GM21367 (cell line): ENCODE results near the gene MEGF6.

ENCODE experiments used
- ATAC-seq: cut with Tn5 transposase; IDR thresholded peaks from one replicate; pipeline ENCODE4 v1.9.1; 2021; ENCODE audit not compliant: unreplicated experiment

The MEGF6 gene

DNA sequence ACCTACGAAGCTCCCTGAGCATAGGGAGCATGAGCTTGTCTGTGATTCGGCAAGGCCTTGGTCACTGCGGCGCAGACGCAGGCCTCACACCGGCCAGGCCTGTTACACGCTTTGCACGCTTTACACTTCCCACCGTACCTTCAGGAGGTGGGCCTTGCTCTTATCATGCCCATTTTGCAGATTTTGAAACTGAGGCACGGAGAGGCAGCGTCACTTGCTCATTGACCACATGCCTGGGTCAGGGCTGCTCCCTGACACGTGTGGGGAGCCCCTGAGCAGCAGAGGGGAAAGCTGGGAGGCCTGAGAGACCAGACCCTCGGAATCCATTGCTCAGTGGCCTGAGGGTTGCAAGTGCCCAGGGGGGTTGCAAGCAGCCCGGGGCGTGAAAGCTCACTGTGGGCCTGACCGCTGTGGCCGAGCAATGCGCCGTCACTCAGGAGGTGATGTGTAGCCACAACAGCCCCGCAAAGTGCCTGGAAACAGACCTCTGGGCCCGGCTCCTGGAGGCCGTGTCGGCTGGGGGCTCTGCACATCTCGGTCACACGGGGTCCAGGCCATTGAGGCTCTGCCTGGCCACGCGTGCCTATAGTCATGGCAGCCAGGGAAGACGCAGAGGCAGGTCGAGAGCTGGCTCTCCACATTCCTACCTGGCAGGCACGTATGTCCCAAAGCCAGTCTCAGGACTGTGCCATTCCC lies 149.9 kb downstream of the MEGF6 start:
- no peak for ATAC-seq

DNA sequence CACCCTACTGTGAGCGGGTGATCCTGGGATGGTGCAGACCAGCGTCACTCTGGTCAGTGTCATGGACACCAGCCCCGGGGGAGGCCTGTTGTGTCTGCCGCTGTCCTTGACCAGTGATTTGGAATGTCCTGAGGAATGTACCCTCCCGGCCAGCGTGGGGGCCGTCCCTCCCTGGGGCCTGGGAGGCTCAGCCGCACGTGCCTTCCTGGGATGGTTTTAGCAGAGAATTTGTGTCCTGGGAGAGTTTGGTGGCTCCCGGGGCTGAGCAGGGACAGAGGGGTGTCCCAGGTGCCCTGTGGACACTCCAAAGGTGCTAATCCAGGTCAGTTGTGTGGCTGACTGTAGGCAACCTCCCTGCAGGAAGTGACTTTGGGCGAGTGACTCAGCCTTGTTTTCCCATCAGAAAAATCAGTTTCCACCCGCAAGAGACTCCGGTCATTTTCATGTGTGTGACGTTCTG lies 150.6 kb downstream of the MEGF6 start:
- ATAC-seq, result no peak

DNA sequence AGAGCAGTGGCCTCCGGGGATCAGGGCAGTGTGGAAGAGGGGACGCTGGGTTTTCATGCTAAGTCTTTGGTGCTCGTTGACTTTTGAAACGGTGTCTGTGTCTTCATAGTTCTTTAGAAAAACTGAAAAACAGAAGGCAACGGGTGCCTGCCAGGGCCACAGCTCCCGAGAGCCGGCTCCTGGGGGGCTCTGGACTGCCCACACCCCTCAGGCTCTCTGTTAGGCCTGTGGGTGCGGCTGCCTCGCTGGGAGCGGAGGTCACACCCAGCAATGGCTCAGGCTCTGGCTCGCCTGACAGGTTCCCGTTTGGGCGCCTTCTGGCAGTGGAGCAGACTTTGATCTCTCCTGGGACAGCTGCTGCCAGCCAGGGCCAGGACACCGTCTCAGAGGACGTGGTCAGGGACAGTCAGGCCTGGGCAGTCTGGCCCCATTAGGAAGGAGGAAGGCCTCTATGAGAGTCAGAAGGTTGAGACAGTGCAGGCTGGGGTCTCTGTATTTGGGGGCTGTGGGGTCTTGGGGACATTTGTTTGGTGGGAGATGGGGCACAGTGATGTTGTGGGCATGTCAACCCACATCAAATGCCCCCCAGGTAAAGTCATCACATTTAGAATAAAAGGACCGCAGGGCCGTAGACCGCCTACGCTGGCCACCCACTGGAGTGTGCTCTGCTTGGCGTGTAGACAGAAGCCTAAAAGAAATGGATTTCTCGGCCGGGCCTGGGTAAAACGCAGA lies 151.2 kb downstream of the MEGF6 start:
- ATAC-seq, result no peak

DNA sequence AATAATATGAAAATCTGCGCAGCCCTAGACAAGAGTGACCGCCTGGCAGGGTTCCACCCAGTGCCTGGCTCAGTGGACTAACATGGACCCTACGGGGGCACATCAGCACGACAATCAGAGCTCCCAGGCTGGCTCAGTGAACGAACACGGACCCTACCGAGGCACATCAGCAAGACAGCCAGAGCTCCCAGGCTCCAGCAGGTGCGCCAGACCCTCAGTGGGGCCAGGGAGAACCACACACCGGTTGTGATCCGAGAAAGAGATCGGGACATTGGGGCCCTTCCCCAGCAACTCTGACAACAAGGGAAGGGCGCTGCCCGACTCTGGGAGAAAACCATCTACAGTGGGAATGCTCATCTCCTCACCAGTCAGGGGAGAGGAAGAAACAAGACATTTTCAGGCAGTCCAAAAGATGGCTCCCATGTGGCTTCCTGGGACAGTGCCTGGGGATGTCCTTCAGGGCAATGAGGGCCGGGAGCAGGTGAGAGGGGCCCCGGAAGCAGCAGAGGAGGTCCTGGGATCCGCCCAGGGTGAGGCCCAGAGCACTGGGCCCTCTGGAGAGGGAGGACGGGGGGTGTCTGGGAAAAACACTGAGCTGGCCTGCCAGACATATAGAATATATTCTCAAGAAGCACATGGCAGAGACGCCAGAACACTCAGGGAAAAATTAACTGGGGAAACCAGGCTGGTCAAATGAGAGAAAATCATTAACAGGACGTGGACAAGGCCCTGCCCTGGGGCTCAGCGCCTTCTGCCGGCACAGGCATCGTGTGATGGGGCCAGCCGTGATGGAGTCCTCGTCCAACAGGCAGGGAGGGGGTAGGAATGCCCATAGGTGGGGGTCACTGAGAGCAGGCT lies 152.0 kb downstream of the MEGF6 start:
- no peak for ATAC-seq

DNA sequence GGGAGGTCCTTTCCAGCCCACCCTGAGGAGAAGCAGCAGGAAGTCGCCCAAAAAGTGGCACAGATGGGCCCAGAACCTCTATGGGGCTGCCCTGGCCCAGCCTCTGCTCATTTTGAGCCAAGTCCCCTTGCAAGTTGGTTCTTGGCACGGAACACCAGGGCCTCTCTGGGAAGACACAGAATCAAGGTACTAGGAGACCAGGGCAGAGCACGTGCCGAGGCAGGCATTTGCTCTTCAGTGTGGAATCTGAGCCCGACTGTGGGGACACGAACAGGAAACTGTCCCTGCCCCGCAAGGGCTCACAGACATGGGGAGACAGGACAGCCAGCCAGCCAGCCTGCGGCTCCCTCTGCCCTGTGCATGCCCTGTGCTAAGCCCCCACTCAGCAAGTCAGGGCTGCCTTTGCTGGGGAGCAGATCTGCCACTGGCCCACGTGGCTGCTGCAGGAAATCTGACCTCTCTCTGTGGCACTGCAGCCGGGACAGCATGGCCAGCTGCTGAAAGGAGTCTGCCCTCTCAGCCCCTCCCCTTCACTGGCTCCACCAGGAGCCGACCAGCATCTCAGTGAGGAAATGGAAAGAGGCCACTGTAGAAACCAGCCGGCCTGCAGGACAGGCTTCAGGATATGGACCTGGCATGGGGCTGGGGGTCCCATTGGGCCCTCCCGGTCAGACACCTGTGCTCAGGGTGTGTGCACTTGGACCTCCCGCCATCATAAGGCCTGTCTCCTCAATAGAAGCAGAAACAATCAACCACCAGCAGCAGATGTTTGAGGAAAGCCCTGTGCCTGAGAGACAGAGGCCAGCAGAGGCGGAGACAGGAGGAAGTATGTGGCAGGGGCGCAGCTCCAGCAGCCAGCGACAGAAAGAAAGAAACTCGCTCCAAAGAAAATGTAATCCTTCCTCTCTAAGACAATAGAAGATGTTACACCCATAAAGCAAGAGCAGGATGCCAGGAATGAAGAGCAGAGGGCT lies 153.1 kb downstream of the MEGF6 start:
- no peak for ATAC-seq

DNA sequence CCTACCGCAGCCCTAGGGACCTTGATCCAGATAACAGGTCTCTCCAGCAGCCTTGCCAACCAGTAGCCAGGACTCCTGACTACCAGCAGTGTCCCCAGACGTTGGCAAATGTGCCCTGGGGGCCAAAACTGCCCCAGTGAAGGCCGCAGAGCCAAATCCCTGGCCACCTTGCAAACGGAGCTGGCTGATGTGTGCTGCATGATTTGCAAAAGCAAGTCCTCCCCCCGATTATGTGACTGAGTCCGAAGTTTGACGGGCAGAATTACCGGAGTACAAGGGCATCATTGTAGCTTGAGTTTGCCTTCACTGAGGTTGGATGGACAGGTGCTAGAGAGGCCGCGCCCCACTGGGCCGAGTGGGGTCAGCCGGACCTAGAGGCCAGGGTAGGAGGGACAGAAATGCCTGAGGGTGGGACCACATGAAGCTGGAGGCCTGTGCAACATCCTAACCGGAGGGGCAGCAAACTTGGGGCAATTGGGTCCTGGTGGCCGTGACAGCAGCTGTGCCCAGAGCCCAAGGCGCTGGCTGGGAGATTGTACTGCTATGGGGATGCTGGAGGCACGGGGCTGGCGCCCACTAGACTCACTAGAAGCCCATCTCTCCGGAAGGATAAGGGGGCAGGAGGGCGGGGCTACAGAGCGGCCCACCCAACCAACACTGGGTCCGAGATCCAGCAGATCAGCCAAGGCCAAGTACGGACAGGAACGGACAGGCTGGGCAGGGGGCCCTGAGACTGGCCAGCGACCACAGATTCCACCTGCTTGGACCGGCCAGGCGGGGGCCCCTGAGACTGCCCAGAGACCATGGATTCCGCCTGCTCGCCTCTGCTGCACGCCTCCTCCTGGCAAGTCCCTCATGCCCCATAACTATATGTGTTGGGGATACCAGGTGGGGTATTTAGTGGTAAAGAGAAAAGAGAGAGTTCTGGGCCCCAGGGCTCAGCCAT lies 154.1 kb downstream of the MEGF6 start:
- no peak for ATAC-seq

DNA sequence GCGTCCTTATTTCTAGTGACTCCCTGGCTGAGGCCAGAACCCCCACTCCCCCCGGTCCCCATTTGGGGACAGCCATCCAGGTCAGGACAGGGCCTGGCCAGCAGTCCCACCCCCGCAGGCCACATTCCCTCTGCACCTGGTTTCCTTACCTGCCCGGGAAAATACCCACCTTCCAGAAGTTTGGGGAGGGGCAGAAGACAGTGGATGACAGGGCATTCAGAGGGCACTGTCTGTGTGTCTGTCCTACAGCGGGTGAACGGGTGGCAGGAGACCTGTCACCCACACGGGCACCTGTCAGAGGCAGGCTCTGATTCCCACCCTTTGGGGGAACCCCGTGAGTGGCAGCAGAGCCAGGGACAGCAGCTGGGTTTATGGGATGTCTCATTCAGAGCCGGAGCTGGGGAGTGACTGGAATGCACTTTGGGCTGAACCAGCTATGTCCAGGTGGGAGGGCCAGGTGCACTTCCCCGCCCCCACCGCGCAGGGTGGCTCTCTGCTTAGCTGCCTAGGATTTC lies 154.8 kb downstream of the MEGF6 start:
- ATAC-seq, result no peak

DNA sequence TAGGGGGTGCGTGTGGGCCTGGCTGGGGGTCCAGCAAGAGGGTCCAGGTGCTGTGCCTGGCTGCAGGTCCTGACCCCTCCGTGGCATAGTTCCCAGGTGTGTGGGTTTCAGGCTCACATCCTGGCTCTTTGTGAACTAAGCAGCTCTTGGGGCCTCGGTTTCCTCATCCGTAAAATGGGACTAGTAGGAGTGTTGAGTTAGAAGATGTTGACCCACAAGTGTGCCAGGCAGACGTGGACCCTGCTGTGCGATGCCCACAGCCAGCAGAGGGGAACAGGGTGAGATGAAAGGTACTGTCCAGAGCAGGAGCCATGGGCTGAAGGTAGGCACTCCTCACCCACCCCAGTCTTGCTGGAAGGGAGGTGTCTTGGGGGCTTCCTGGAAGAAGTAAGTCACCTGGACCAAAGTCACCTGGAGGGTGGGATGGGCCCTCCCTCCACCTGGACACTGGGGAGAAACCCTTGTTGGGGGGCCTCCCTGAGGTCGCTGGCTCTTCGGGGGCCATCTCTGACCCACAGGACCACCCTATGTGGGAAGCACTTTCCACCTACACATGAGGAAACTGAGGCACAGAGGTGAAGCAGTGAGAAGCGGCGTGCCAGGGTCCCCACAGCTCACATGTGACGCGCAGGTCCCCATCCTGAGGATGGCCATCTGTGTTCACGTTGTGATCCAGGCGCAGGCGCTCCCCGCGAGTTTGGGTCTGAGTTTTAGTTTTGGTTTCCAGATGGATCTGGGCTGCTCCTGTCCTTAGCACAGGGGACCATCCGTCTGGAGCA lies 155.4 kb downstream of the MEGF6 start:
- ATAC-seq, result no peak

DNA sequence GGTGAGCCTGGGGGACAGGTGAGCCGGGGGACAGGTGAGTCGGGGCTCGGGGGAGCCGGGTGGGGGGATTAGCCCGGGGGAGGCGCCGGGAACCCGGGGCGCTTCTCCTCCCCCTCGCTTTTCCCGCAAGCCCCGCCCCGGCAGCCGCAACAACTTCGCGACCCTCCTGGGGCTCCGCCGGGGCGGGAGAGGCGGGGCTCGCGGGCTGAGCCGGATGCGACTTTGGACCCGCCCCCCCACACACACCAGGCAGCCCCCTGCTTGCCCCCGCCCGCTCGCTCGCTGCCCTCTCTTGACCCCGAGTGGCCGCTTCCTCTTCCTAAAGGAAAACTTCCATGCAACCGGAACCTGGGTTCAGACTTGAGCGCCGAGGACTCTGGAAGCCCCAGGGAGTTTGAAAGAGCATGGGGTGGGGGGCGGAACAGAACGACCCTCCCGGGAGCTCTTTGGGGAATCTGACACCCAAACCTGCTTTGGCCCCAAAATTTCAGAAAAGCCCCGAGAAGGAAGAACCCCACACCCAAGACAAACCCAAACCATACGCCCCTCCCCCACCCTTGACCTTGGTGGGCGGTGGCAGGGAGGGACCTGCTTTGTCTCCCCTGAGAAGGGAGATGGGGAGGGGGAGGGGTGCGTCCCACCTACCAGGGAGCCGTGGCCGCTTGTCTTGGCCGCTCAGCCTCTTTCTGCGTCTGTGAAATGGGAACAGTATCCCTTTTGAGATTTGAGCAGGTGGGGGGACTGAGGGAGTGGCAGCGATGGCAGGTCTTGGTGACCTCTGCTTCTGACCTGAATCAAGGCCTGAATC lies 156.3 kb downstream of the MEGF6 start:
- ATAC-seq, result no peak

DNA sequence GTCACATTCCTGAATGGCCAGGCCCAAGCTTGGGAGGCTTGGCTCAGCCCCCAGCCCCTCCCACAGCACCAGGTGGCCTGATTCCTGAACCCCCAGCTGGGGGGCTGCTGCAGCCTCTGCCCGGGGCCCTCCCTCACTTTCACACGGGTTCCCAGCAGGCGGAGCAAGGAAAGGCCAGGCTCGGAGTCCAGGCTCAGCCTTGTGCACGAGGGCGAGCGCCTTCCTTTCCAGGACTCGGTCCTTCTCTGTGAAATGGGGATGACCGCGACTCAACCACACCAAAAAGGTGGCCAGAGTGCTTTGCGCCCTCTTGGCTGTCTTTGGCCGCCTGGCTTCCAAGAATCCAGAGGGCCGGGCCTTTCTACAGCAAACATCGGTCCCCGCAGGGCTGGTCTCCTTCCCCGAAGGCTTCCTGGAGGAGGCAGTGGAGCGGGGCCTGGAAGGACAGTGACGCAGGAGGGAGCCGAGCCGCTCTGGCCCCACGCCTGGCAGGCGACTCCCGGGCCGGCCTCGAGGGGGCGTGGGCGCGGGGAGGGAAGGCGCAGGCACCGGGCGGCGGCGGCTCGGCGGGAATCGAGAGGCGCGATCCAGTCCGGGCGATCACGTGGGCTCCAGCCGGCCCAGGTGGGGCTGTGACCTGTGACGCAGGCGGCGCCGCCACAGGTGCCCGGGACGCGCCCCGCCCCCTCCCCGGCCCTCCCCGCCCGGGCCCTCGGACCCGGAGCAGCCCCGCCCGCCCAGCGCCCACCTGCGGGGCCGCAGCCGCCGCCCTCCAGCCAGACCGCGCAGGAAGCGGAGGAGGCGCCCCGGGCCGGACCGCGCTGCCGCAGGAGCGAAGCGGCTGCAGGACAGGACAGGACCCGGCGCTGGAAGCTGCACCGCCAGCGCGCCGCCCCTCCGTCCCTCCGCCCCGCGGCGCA lies 157.2 kb downstream of the MEGF6 start, which contains the start of gene ARHGEF16:
TSS of gene ARHGEF16 (plus strand) at position 775 of the 920 bp plus-strand sequence. CDS start 8,420 bp downstream, outside the sequence.
- no peak for ATAC-seq

DNA sequence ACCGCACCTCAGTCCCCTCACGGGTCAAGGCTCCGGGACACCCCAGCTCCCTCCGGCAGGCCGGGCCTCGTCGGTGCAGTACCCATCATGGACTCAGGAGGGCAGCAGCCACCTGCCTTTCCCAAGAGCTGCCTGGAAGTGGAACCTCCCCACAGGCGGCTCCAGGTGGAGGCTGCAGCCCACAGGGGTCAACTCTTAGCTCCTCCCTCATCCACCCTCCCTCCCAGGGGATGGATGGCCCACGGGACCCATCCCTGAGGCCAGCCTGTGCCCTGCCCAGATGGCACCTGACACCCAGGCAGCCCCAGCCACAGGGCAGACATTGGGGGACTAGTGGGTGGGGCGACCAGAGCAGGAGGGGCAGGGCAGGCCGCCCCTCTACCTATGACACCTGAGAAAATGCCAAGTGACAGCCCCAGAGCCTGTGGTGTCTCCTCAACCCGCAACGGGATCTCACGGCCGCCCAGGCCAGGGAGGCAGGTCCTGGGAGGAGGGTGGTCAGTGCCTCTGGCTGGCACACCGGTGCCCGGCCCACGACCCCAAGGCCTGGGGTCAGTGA lies 158.0 kb downstream of the MEGF6 start:
- ATAC-seq, result no peak

DNA sequence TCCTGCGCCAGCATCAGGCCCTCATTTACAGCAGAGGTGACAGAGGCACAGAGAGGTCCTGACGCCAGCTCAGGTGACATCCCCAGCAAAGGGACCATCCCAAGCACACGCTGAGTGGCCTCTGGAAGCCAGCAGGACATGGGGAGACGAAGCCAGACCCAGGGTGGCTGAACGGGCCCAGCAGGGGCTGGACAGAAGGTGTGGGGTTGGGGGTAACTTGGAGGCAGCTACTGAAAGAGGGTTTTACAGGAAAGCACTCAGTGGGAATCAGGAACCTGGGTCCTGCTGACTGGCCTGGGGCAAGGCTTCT lies 158.5 kb downstream of the MEGF6 start:
- ATAC-seq, result no peak

DNA sequence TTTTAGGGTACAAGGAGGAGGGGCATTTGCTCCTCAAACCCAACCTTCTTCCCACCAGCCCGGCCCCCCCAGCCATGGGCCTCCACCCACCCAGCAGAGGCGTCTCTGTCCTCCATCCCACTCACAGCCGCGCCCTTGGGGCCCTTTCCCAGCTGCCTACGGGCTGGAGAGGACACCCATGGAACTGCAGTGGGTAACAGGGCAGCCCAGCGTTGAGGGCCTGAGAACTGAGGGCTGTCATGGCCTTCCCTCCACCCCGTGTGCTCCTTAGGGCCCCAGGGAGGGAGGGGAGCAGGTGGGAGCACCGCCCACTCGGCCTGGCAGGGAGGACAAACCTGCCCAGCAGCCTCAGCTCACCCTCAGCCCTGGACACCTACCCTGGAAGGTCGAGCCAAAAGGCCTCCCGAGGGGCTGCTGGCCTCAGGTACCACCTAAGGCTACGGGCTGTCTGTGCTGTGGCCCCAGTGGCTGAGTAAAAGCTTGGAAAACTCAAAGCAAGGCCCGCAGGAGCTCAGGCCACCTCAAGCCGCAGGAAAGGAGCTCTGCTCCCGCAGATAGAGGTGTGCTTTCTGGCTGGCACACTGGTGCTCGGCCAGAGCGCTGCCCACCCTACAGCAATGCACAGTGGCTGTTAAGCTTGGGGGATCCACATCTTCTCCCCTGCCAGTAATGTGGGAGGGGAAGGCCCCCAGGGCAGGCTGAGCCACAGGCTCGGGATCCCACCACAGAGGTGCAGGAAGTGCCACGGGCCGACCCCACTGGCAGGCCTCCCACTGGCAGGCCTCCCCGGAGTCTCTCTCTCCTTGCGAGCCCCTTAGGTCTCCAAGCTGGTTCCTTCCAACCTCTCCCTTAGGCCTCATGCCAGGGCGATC lies 159.1 kb downstream of the MEGF6 start:
- no peak for ATAC-seq

DNA sequence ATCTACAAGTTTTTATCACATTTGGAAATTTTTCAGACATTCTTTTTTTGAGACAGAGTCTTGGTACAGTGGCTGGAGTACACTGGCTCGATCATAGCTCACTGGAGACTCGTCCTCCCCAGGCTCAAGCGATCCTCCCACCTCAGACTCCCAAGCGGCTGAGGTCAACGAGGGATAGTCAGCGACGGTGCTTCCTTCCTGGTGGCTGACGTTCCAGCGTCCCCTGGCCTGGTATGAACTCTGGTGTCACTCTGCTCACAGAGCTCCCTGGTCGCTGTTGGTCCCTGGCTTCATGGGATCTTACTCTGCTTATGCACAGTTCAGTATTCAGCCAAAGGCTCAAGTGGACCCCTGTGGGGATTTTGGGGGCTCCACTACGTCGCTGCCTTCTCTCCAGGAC lies 160.3 kb downstream of the MEGF6 start:
- ATAC-seq, result no peak

DNA sequence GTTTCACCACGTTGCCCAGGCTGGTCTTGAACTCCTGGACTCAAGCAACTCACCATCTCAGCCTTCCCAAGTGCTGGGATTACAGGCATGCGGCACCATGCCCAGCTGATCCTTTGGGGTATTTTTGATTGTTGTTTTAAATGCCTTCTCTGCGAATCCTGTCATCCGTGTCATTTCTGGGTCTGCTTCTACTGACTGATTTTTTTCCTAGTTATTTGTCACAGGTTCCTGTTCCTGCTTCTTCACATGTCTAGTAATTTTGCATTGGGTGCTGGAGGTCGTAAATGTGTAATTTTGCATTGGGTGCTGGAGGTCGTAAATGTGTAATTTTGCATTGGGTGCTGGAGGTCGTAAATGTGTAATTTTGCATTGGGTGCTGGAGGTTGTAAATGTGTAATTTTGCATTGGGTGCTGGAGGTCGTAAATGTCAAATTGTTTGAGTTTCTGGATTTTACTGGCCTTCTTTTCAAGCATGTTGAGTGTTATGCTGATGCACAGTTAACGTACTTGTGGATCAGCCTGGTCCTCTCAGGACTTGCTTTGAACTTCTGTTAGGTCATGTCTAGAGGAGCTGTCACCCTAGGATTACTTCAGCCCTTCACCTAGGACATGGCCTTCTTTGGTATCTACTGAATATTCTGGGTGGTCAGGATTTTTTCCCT lies 161.0 kb downstream of the MEGF6 start:
- ATAC-seq, result no peak
